UCSD-AML1 (cell line): ENCODE measurements around the gene SEC23B.
"Not testable (repeated sequence)": the region's sequence is repeated elsewhere in the genome, so short reads cannot be mapped to it uniquely, and the experiment has no call there.

Source experiments
- DNase-seq: peaks from one replicate; lab custom pipeline; 2025; ENCODE audit not compliant: unreplicated experiment; lab: John Stamatoyannopoulos, UW

Gene SEC23B

DNA sequence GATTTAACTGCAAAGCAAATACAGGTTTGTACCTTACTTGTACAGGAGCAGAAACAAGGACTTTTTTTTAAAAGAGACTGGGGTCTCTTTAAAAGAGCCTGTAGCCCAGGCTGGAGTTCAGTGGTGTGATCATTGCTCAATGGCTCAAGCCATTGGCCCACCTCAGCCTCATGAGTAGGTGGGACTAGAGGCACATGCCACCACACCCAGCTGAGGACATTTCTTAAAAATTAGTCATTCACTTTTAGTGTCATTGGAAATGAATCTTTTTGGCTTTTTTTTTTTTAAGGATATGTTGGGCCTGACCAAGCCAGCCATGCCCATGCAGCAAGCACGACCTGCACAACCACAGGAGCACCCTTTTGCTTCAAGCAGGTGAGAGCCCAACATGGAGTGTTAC lies 16.9 kb downstream of the SEC23B start:
- no peak for DNase-seq

GRCh38 chr20:18526761-18527160 lies 19.0 kb downstream of the SEC23B start:
- not testable (repeated sequence) for DNase-seq

- DNase-seq: no peak
These were observed 19.6 kb downstream of the SEC23B start for GRCh38 chr20:18527339-18527738.

GRCh38 chr20:18527836-18528235 lies 20.1 kb downstream of the SEC23B start:
- no peak for DNase-seq

GRCh38 chr20:18529041-18529440 lies 21.3 kb downstream of the SEC23B start:
- no peak for DNase-seq

DNA sequence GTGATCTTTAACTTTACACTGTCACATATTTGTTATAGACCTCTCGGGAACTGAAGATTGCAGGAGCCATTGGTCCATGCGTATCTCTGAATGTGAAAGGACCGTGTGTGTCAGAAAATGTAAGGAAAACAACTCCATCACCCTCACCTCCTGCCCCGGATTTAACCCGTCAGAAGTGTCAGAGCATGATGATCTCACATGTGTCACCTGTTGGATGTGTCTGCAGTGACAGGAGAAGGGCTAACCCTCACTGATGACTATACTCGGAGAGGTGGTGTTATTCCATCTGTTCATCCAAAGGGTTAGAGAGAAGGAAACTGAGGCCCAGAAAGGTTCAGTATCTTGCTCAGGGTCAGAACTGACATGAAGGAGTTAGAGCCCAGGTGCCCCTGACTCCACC lies 24.9 kb downstream of the SEC23B start:
- DNase-seq: no peak

GRCh38 chr20:18533491-18533890 lies 25.8 kb downstream of the SEC23B start:
- no peak for DNase-seq

GRCh38 chr20:18533978-18534644 lies 26.4 kb downstream of the SEC23B start:
- DNase-seq: no peak

DNA sequence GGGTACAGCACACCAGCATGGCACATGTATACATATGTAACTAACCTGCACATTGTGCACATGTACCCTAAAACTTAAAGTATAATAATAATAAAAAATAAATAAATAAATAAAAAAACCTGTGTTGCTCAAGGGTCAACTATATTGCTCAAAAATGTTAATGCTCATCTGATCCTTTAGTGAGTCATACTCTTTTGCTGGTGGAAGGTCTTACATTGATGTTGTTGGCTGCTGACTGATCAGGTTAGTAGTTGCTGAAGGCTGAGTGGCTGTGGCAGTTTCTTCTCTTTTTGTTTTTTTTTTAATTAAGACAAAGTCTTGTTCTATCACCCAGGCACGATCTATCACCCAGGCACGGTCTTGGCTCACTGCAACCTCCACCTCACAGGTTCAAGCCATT lies 29.9 kb downstream of the SEC23B start:
- DNase-seq: no peak

GRCh38 chr20:18541741-18542140 lies 34.0 kb downstream of the SEC23B start:
- DNase-seq: no peak

DNA sequence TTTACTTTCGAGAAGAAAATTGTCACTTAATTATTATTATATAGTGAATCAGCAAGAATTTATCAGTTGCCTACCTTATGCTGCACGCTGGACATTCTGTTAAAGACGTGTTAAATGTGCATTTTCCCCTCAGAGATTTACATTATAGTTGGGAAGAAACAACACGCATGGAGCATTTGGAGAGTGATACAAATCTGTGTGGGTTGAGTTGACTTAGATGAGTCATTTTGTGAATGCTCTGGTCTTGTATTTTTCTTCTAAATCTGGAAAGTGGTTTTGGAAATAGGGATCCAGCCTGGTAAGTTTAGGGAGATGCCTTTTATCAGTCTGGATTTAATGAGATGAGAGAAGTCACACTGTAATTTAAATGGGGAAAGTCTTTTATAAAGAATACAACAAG lies 35.5 kb downstream of the SEC23B start:
- DNase-seq: no peak

DNA sequence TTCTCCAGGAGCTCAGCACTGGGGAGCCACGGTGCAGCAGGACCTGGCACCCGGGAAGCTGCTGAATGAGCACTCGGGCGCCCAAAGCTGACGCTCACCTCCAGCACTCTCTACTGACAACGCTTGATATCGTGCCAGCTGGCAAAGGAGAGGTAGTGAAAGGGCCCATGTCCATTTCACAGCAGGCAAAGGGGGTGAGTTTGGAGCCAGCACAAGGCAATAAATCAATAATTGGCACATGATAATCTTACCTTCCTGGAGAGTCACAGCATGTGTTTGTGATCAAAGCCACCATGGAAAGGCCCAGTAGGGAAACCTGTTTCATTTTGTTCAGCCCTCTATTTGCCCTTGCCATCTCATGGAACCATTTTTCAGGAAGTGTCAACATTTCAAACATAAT lies 36.2 kb downstream of the SEC23B start:
- DNase-seq: no peak

DNA sequence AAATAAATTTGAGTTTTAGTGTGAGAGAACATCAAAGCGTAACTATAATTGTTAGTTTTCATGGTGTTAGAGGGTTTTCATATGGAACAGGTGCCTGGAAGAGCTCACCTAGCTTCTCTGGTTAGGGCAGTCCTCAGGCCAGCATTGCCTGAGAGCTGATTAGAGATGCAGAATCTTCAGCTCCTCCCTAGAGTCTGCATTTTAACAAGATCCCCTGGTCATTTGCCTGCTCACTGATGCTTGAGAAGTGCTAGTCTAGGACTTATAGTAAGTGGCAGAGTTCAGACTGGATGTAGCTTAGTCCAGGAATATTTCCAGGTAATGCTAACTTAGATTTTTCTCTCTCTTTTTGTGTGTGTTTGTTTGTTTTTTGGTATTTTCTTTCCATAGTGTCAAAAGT lies 37.8 kb downstream of the SEC23B start:
- no peak for DNase-seq

DNA sequence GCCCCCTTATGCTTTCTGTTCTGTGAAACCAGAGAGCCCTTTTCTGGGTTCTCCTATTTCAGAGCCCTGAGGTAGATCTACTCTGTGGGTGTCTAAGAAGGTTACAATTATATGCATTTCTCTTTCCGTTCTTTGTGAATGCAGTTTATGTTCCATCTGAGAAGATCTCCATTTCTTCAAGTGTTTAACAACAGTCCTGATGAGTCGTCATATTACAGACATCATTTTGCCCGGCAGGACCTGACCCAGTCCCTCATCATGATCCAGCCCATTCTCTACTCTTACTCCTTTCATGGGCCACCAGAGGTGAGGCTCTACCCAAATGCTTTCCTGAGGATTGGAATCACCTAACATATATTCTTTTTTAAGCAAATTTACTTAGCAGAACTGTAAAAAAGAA lies 40.7 kb downstream of the SEC23B start:
- DNase-seq: no peak

- DNase-seq: no peak
These were observed 46.0 kb downstream of the SEC23B start for GRCh38 chr20:18553746-18554145.

DNA sequence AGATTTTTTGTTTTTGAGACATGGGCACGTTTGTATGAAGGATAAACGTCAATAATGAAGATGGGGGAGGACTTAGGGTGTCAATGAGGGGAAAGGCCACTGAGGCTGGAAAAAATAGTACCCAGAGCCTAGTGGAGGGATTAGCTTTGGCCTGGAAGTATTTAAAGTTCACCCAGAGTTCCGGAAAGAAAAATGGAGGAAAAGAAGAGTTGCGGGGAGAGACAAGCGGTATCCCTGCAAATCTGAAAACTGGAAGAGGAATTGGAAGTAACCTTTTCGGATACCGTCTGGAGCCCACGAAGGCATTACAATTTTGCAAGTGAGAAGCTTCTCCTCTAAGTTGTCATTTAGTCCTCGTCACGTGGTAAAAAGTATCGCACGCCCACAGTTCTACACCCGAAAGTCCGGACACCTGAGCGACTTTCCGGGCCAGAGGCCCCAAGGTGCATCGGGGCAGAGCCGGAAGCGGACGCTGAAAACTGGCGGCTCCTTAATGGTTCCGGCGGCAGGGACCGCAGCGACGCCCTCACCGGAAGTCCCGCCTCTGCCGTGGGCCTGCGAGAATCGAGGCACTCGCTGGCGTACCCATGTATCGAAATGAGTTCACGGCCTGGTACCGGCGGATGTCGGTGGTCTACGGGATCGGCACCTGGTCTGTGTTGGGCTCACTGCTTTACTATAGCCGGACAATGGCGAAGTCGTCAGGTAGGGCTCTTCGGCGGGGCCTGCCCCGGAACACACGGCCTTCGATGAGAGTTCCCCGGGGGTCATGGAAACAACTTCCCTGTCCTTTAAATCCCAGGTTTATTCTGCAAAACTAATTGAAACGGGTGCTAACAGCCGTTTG lies 59.4 kb downstream of the SEC23B start, which contains the start of gene SMIM26:
SMIM26 (plus strand) TSS at position 541 of the 847 bp plus-strand sequence; CDS start at position 588, 47 bp downstream.
- DNase-seq: peak; percentile 95

DNA sequence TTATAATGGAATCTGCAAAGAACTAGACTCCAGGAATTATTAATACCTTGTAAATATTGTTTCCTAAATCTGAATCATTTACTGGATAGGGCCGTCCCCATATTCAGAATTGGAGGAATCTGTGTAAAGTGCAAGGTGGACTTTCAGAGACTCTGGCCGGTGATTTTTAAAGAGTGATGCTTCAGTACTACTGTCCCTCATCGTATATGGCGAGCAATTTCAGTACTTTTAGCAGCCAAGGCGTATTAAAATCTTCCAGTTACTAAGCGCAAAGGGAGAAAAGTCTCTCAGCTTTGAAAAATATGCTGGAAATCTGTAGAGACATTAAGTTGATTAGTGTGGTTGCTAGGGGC lies 60.0 kb downstream of the SEC23B start:
- no peak for DNase-seq

- no peak for DNase-seq
These were observed 63.3 kb downstream of the SEC23B start for GRCh38 chr20:18571009-18571408.

GRCh38 chr20:18571578-18571977 lies 63.8 kb downstream of the SEC23B start:
- DNase-seq: no peak

GRCh38 chr20:18577942-18578341 lies 70.2 kb downstream of the SEC23B start:
- no peak for DNase-seq

DNA sequence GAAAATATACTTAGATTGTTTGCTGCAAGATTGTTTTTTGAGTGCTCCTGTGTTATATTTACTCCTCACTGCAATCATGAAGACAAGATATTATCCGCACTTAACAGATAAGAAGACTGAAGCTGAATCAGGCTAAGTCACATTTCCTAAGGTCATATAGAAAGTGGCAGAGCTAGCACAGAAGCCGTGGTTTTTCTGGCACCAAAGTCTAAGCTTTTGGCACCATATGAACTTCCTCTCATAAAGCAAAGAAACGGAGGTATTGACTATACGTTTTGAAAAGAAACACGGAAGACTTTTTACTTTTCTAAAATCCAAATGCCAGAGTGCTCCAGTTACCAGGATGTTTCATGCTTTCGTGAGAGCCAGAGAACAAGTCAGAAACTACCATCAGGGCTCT lies 70.8 kb downstream of the SEC23B start:
- no peak for DNase-seq

DNA sequence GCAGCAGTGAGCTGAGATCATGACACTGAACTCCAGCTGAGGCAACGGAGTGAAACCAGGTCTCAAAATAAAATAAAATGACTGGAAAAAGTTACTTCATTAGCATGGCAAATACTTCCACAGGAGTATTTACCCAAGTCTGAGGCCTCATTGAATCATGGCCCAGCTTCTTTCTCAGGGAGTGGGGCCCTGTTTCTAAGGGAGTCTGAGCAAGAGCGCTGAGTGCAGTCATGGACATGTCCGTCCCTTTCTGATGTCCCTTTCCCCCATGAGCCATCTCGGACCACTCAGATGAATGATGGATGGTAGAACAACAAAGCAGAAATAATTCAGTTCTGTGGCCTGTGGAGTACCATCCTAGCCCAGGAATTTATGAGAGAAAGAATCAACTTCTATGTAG lies 72.3 kb downstream of the SEC23B start:
- no peak for DNase-seq

- DNase-seq: no peak
These were observed 77.4 kb downstream of the SEC23B start for GRCh38 chr20:18585134-18585533.
